Activated CD8-positive, alpha-beta memory T cell treated with anti-CD3 and anti-CD28 coated beads, Interleukin-2, amount 50 U/mL, for 24 hours (primary cell): ENCODE data around the gene DEGS1.
"Not testable (repeated sequence)": the region's sequence is repeated elsewhere in the genome, so short reads cannot be mapped to it uniquely, and the experiment has no call there.

Experiments used
- DNase-seq: peaks from one replicate; pipeline ENCODE4 v3.0.0-alpha.2; 2020; ENCODE audit errors: extremely low read depth

Gene DEGS1

GRCh38 chr1:224180783-224181452, 2.1 kb upstream of the DEGS1 start:
- DNase-seq: no peak

GRCh38 chr1:224181453-224181810, 1.6 kb upstream of the DEGS1 start:
- no peak for DNase-seq

- DNase-seq: no peak
These were observed 779 bp upstream of the DEGS1 start for GRCh38 chr1:224182057-224182865.

GRCh38 chr1:224183591-224184312, 712 bp downstream of the DEGS1 start:
- DNase-seq: no peak

- DNase-seq: no peak
These were observed 2.2 kb downstream of the DEGS1 start for GRCh38 chr1:224185208-224185607.

GRCh38 chr1:224188286-224188685, 5.2 kb downstream of the DEGS1 start:
- no peak for DNase-seq

- DNase-seq: no peak
These were observed 6.5 kb downstream of the DEGS1 start for GRCh38 chr1:224189561-224189960.

- no peak for DNase-seq
These were observed 9.2 kb downstream of the DEGS1 start for GRCh38 chr1:224192082-224192788.

GRCh38 chr1:224193319-224193966, 10.4 kb downstream of the DEGS1 start:
- no peak for DNase-seq

- no peak for DNase-seq
These were observed 14.0 kb downstream of the DEGS1 start for GRCh38 chr1:224196813-224197600.

GRCh38 chr1:224198572-224198971, 15.5 kb downstream of the DEGS1 start:
- DNase-seq: no peak

- no peak for DNase-seq
These were observed 16.6 kb downstream of the DEGS1 start for GRCh38 chr1:224199679-224200078.

GRCh38 chr1:224201383-224201782, 18.3 kb downstream of the DEGS1 start:
- DNase-seq: no peak

- DNase-seq: no peak
These were observed 18.8 kb downstream of the DEGS1 start for GRCh38 chr1:224201853-224202252.

- no peak for DNase-seq
These were observed 20.4 kb downstream of the DEGS1 start for GRCh38 chr1:224203243-224204016.

GRCh38 chr1:224205438-224205840, 22.4 kb downstream of the DEGS1 start:
- peak; percentile 27 for DNase-seq

- DNase-seq: not testable (repeated sequence)
These were observed 23.0 kb downstream of the DEGS1 start for GRCh38 chr1:224205931-224206538.

GRCh38 chr1:224211206-224211962, 28.3 kb downstream of the DEGS1 start:
- no peak for DNase-seq

GRCh38 chr1:224212618-224213061, 29.6 kb downstream of the DEGS1 start:
- no peak for DNase-seq
